ENCODE measurements around the gene NOTCH3.

Gene NOTCH3

GRCh38 chr19:15220833-15221232 is 20.0 kb upstream of the NOTCH3 start:
- H3K4me1 Mint-ChIP-seq (ENCODE audit: low read depth): peaks cover 11% of the 10 kb centered on the region
- H3K27ac Mint-ChIP-seq: no peak overlapping the region
- H3K9me3 Mint-ChIP-seq: no peaks in the 10 kb centered on the region
- H3K4me3 Mint-ChIP-seq: no peak overlapping the region
- H3K36me3 Mint-ChIP-seq (ENCODE audit: low read depth): no peaks in the 10 kb centered on the region
- peaks cover 14% of the 10 kb centered on the region for H3K27me3 Mint-ChIP-seq (ENCODE audit: low read depth)

GRCh38 chr19:15218501-15218900 is 17.7 kb upstream of the NOTCH3 start:
- Mint-ChIP-seq H3K4me1 (ENCODE audit: low read depth) (peaks cover 9% of the 10 kb centered on the region), H3K36me3 (ENCODE audit: low read depth) (no peaks in the 10 kb centered on the region), H3K4me3 (no peak overlapping the region), H3K27me3 (ENCODE audit: low read depth) (peaks cover 9% of the 10 kb centered on the region), H3K27ac (no peak overlapping the region), H3K9me3 (no peaks in the 10 kb centered on the region)

- H3K36me3 Mint-ChIP-seq (ENCODE audit: low read depth): no peaks in the 10 kb centered on the region
- H3K9me3 Mint-ChIP-seq: no peaks in the 10 kb centered on the region
- H3K4me1 Mint-ChIP-seq (ENCODE audit: low read depth): no peaks in the 10 kb centered on the region
- no peak overlapping the region for H3K27ac Mint-ChIP-seq
- no peak overlapping the region for H3K4me3 Mint-ChIP-seq
- H3K27me3 Mint-ChIP-seq (ENCODE audit: low read depth): no peaks in the 10 kb centered on the region
Measured at GRCh38 chr19:15216363-15216762, 15.6 kb upstream of the NOTCH3 start.

- Mint-ChIP-seq H3K4me3 (no peak overlapping the region), H3K27ac (no peak overlapping the region), H3K36me3 (ENCODE audit: low read depth) (no peaks in the 10 kb centered on the region), H3K9me3 (no peaks in the 10 kb centered on the region), H3K4me1 (ENCODE audit: low read depth) (no peaks in the 10 kb centered on the region), H3K27me3 (ENCODE audit: low read depth) (no peaks in the 10 kb centered on the region)
Measured at GRCh38 chr19:15213715-15214381, 13.1 kb upstream of the NOTCH3 start.

- no peaks in the 10 kb centered on the region for H3K4me1 Mint-ChIP-seq (ENCODE audit: low read depth)
- H3K27ac Mint-ChIP-seq: no peak overlapping the region
- H3K27me3 Mint-ChIP-seq (ENCODE audit: low read depth): no peaks in the 10 kb centered on the region
- H3K36me3 Mint-ChIP-seq (ENCODE audit: low read depth): no peaks in the 10 kb centered on the region
- no peak overlapping the region for H3K4me3 Mint-ChIP-seq
- no peaks in the 10 kb centered on the region for H3K9me3 Mint-ChIP-seq
Measured at GRCh38 chr19:15212711-15213110, 11.9 kb upstream of the NOTCH3 start.

GRCh38 chr19:15210323-15210781 is 9.6 kb upstream of the NOTCH3 start:
- Mint-ChIP-seq H3K4me3 (no peak overlapping the region), H3K36me3 (ENCODE audit: low read depth) (no peaks in the 10 kb centered on the region), H3K9me3 (no peaks in the 10 kb centered on the region), H3K4me1 (ENCODE audit: low read depth) (no peaks in the 10 kb centered on the region), H3K27me3 (ENCODE audit: low read depth) (no peaks in the 10 kb centered on the region), H3K27ac (no peak overlapping the region)

- H3K27me3 Mint-ChIP-seq (ENCODE audit: low read depth): peaks cover 49% of the 10 kb centered on the region
- peaks cover 4% of the 10 kb centered on the region for H3K4me1 Mint-ChIP-seq (ENCODE audit: low read depth)
- no peaks in the 10 kb centered on the region for H3K9me3 Mint-ChIP-seq
- H3K36me3 Mint-ChIP-seq (ENCODE audit: low read depth): peaks cover 1% of the 10 kb centered on the region
- H3K27ac Mint-ChIP-seq: no peak overlapping the region
- H3K4me3 Mint-ChIP-seq: no peak overlapping the region
Measured at GRCh38 chr19:15201374-15202023, 704 bp upstream of the NOTCH3 start.

- H3K27ac Mint-ChIP-seq: no peak overlapping the region
- H3K4me3 Mint-ChIP-seq: no peak overlapping the region
- peaks cover 4% of the 10 kb centered on the region for H3K4me1 Mint-ChIP-seq (ENCODE audit: low read depth)
- peaks cover 1% of the 10 kb centered on the region for H3K36me3 Mint-ChIP-seq (ENCODE audit: low read depth)
- H3K27me3 Mint-ChIP-seq (ENCODE audit: low read depth): peaks cover 55% of the 10 kb centered on the region
- H3K9me3 Mint-ChIP-seq: no peaks in the 10 kb centered on the region
Measured at GRCh38 chr19:15199661-15200552, 888 bp downstream of the NOTCH3 start.

- Mint-ChIP-seq H3K9me3 (no peaks in the 10 kb centered on the region), H3K27me3 (ENCODE audit: low read depth) (peaks cover 63% of the 10 kb centered on the region), H3K4me1 (ENCODE audit: low read depth) (peaks cover 4% of the 10 kb centered on the region), H3K36me3 (ENCODE audit: low read depth) (peaks cover 1% of the 10 kb centered on the region), H3K4me3 (no peak overlapping the region), H3K27ac (no peak overlapping the region)
Measured at GRCh38 chr19:15198951-15199660, 1.7 kb downstream of the NOTCH3 start.

GRCh38 chr19:15197942-15198341 is 2.9 kb downstream of the NOTCH3 start:
- Mint-ChIP-seq H3K4me3 (no peak overlapping the region), H3K27me3 (ENCODE audit: low read depth) (peaks cover 64% of the 10 kb centered on the region), H3K9me3 (no peaks in the 10 kb centered on the region), H3K27ac (no peak overlapping the region), H3K36me3 (ENCODE audit: low read depth) (peaks cover 1% of the 10 kb centered on the region), H3K4me1 (ENCODE audit: low read depth) (peaks cover 4% of the 10 kb centered on the region)

GRCh38 chr19:15197275-15197941 is 3.4 kb downstream of the NOTCH3 start:
- no peak overlapping the region for H3K4me3 Mint-ChIP-seq
- no peaks in the 10 kb centered on the region for H3K9me3 Mint-ChIP-seq
- H3K27ac Mint-ChIP-seq: no peak overlapping the region
- H3K36me3 Mint-ChIP-seq (ENCODE audit: low read depth): peaks cover 1% of the 10 kb centered on the region
- peaks cover 59% of the 10 kb centered on the region for H3K27me3 Mint-ChIP-seq (ENCODE audit: low read depth)
- peaks cover 4% of the 10 kb centered on the region for H3K4me1 Mint-ChIP-seq (ENCODE audit: low read depth)

- Mint-ChIP-seq H3K4me3 (no peak overlapping the region), H3K27me3 (ENCODE audit: low read depth) (peaks cover 51% of the 10 kb centered on the region), H3K9me3 (no peaks in the 10 kb centered on the region), H3K36me3 (ENCODE audit: low read depth) (peaks cover 1% of the 10 kb centered on the region), H3K27ac (no peak overlapping the region), H3K4me1 (ENCODE audit: low read depth) (peaks cover 4% of the 10 kb centered on the region)
Measured at GRCh38 chr19:15196360-15197005, 4.3 kb downstream of the NOTCH3 start.
